Panc1 (cell line): ENCODE measurements around the gene ZNF644.
"Not testable (repeated sequence)": the region's sequence is repeated elsewhere in the genome, so short reads cannot be mapped to it uniquely, and the experiment has no call there.

ENCODE experiments used
- CTCF ChIP-seq: fragments of 450-650 bp; IDR thresholded peaks from 2 replicates; pipeline ENCODE4 v1.5.1; 2017; ENCODE audit warnings: mild to moderate bottlenecking
- POLR2AphosphoS5 ChIP-seq: IDR thresholded peaks from 2 replicates; pipeline ENCODE4 v1.6.1; 2012; ENCODE audit warnings: mild to moderate bottlenecking, low read depth, low read length, moderate library complexity
- TCF7L2 ChIP-seq: IDR thresholded peaks from 2 replicates; pipeline ENCODE4 v1.6.1; 2011; ENCODE audit warnings: mild to moderate bottlenecking, low read depth, low read length, inconsistent platforms

- not testable (repeated sequence) for TF ChIP-seq POLR2AphosphoS5, CTCF, TCF7L2
Measured at GRCh38 chr1:90928231-90928630, 93.6 kb downstream of the ZNF644 start.
